IMR-90 (cell line): ENCODE measurements around the gene GZF1. TPM values are rescaled to one million over a fixed set of nuclear protein-coding genes. Genes with fewer than 3 reads are reported as not detected.

Experiments
- ATAC-seq: fragments of 200-7000 bp; cut with Tn5 transposase; 2 replicates; pipeline ENCODE4 v1.9.1; 2020; ENCODE audit warnings: low read depth, mild to moderate bottlenecking, moderate library complexity
- BruUV-seq: library from RNA; stranded (reverse); fragments of 400-500 nt; replicated peaks from 2 replicates; lab custom pipeline; 2021; lab: Mats Ljungman, UMichigan
- CTCF ChIA-PET: fragments of 300-600 bp; formaldehyde crosslinking; extraction: SDS; loops from one replicate; lab custom pipeline; 2021; ENCODE audit warnings: antibody characterized with exemption; lab: Yijun Ruan, JAX
- POLR2A ChIA-PET: fragments of 300-600 bp; sonication (Branson Sonifier 250); formaldehyde crosslinking; loops from one replicate; lab custom pipeline; 2022; ENCODE audit warnings: antibody characterized with exemption; ENCODE audit not compliant: unreplicated experiment; lab: Charles Lee
- DNase-seq: peaks from one replicate; pipeline ENCODE4 v3.0.0; 2013
- H2AFZ ChIP-seq: replicated peaks from 2 replicates; pipeline ENCODE3; 2013; ENCODE audit warnings: low read length, mild to moderate bottlenecking; ENCODE audit not compliant: poor library complexity
- H2AK5ac ChIP-seq: 2 replicates; pipeline ENCODE4 v1.6.1; 2013; ENCODE audit warnings: low read depth, low read length, inconsistent platforms
- H2AK9ac ChIP-seq: replicated peaks from 2 replicates; pipeline ENCODE3; 2013; ENCODE audit warnings: mild to moderate bottlenecking, low read depth, low read length, moderate library complexity; ENCODE audit not compliant: poor library complexity
- H2BK120ac ChIP-seq: 2 replicates; pipeline ENCODE4 v1.6.1; 2013; ENCODE audit warnings: low read depth, low read length, inconsistent platforms
- H2BK15ac ChIP-seq: 3 replicates; pipeline ENCODE4 v1.6.1; 2013; ENCODE audit warnings: low read depth, low read length, inconsistent platforms
- H2BK20ac ChIP-seq: 2 replicates; pipeline ENCODE4 v1.6.1; 2013; ENCODE audit warnings: low read depth, mild to moderate bottlenecking, inconsistent platforms, low read length, moderate library complexity
- H2BK5ac ChIP-seq: 2 replicates; pipeline ENCODE4 v1.6.1; 2013; ENCODE audit warnings: mild to moderate bottlenecking, low read depth, low read length, inconsistent platforms; ENCODE audit not compliant: poor library complexity, severe bottlenecking
- H3K14ac ChIP-seq: replicated peaks from 2 replicates; pipeline ENCODE4 v1.6.1; 2013; ENCODE audit warnings: low read depth, low read length, inconsistent platforms
- H3K18ac ChIP-seq: 2 replicates; pipeline ENCODE4 v1.6.1; 2013; ENCODE audit warnings: low read depth, low read length, control low read depth
- H3K23ac ChIP-seq: 2 replicates; pipeline ENCODE4 v1.6.1; 2013; ENCODE audit warnings: low read depth, low read length, inconsistent platforms
- H3K27ac ChIP-seq: 2 replicates; pipeline ENCODE4 v1.5.1; 2013; ENCODE audit warnings: mild to moderate bottlenecking, control low read depth, low read length; ENCODE audit not compliant: insufficient read depth
- H3K27me3 ChIP-seq: 2 replicates; pipeline ENCODE4 v1.6.1; 2013; ENCODE audit warnings: low read length; ENCODE audit not compliant: control insufficient read depth, insufficient read depth
- H3K36me3 ChIP-seq: 2 replicates; pipeline ENCODE4 v1.6.1; 2013; ENCODE audit warnings: low read length, mixed read lengths; ENCODE audit not compliant: control insufficient read depth, insufficient read depth
- H3K4ac ChIP-seq: 2 replicates; pipeline ENCODE4 v1.6.1; 2013; ENCODE audit warnings: low read depth, low read length, inconsistent platforms
- H3K4me1 ChIP-seq: 2 replicates; pipeline ENCODE4 v1.6.1; 2013; ENCODE audit warnings: low read length, mixed read lengths; ENCODE audit not compliant: control insufficient read depth, insufficient read depth
- H3K4me2 ChIP-seq: 2 replicates; pipeline ENCODE4 v1.6.1; 2013; ENCODE audit warnings: low read depth, mild to moderate bottlenecking, control low read depth, low read length, moderate library complexity
- H3K4me3 ChIP-seq: 2 replicates; pipeline ENCODE4 v1.5.1; 2013; ENCODE audit warnings: low read depth, mild to moderate bottlenecking, control low read depth, low read length, moderate library complexity; ENCODE audit not compliant: insufficient read depth
- H3K56ac ChIP-seq: 2 replicates; pipeline ENCODE4 v1.6.1; 2013; ENCODE audit warnings: low read length, inconsistent platforms; ENCODE audit not compliant: insufficient read depth; ENCODE audit errors: extremely low read depth
- H3K79me1 ChIP-seq, 2 experiments: 2 replicates each; pipeline ENCODE4 v1.6.1; 2013; ENCODE audit warnings: low read length in 2 of 2, inconsistent platforms in 1 of 2, low read depth in 1 of 2
- H3K9ac ChIP-seq: 2 replicates; pipeline ENCODE4 v1.6.1; 2013; ENCODE audit warnings: low read depth, low read length, control low read depth
- H3K9me1 ChIP-seq: 2 replicates; pipeline ENCODE4 v1.6.1; 2013; ENCODE audit warnings: low read length, inconsistent platforms; ENCODE audit not compliant: insufficient read depth
- H3K9me3 ChIP-seq: 2 replicates; pipeline ENCODE4 v1.6.1; 2013; ENCODE audit warnings: low read length; ENCODE audit not compliant: control insufficient read depth, insufficient read depth
- H4K20me1 ChIP-seq: 2 replicates; pipeline ENCODE4 v1.6.1; 2013; ENCODE audit warnings: low read length, inconsistent platforms; ENCODE audit not compliant: insufficient read depth
- H4K5ac ChIP-seq: 2 replicates; pipeline ENCODE4 v1.6.1; 2013; ENCODE audit warnings: mild to moderate bottlenecking, low read depth, low read length, control low read depth
- H4K8ac ChIP-seq, 2 experiments: 2 replicates each; pipeline ENCODE4 v1.6.1; 2013; ENCODE audit warnings: low read depth in 2 of 2, low read length in 2 of 2, control low read depth in 1 of 2, inconsistent platforms in 1 of 2
- H4K91ac ChIP-seq: 2 replicates; pipeline ENCODE4 v1.6.1; 2013; ENCODE audit warnings: low read depth, low read length, inconsistent platforms; ENCODE audit not compliant: insufficient read depth
- MAFK ChIP-seq: IDR thresholded peaks from 2 replicates; pipeline ENCODE4 v1.6.1; 2012; ENCODE audit warnings: low read depth, low read length, improper control_type of control experiment
- RFX5 ChIP-seq: IDR thresholded peaks from 2 replicates; pipeline ENCODE4 v1.8.0; 2012; ENCODE audit warnings: low read depth, mild to moderate bottlenecking, low read length, moderate library complexity
- WGBS, 2 experiments: methylation state at CpG; one replicate each; pipeline versions ENCODE4 v1.1.5 to v1.1.7; 2013; ENCODE audit warnings: missing lambda C conversion rate in 2 of 2; ENCODE audit not compliant: insufficient read length in 1 of 2; ENCODE audit errors: extremely low coverage in 2 of 2; 5-methylcytosine and 5-hydroxymethylcytosine counted together
- dilution Hi-C: fragments of 300-500 bp; cut with HindIII; formaldehyde crosslinking; loops from one replicate; pipeline ENCODE4 v1.14.3; 2018; ENCODE audit warnings: low sequenced_read_pairs; ENCODE audit not compliant: unreplicated experiment
- in situ Hi-C: fragments of 300-500 bp; cut with MboI; formaldehyde crosslinking; loops from 3 replicates; pipeline ENCODE4 v1.14.3; 2019; ENCODE audit warnings: low sequenced_read_pairs, inconsistent platforms, mixed read lengths
- intact Hi-C: fragments of 100-400 bp; cut with micrococcal nuclease; formaldehyde crosslinking; loops from 2 replicates; pipeline ENCODE4 v1.10.0; 2022
- polyA plus RNA-seq, 3 experiments: library from polyadenylated mRNA; depleted of rRNA; stranded (reverse); fragments of >200 nt; gene quantifications; 2 replicates each; pipeline ENCODE4 v1.2.3, GENCODE V29; 2012; ENCODE audit warnings: low replicate concordance in 1 of 3
- total RNA-seq: library from RNA; depleted of rRNA; stranded (reverse); fragments of >200 nt; gene quantifications from 2 replicates; pipeline ENCODE4 v1.2.3, GENCODE V29; 2012
- TF ChIP-seq, protein P1 (sequence below): fragments of 150-350 bp; IDR thresholded peaks from 2 replicates; pipeline ENCODE4 v1.6.1; 2017; ENCODE audit warnings: mild to moderate bottlenecking, antibody characterized with exemption, low read length, low read depth

The GZF1 gene
- total and polyA plus RNA-seq, 2 of the 4 experiments (the other 2 are of a cell fraction), result 23.7 to 24.7 TPM

GRCh38 chr20:23366384-23366783 lies 4.4 kb downstream of the GZF1 start:
- Histone ChIP-seq H3K9me3 (no peaks in the 10 kb centered on the region), H3K4me1 (peaks cover 11% of the 10 kb centered on the region), H4K5ac (no peak overlapping the region), H3K9ac (no peak overlapping the region), H4K8ac (no peak overlapping the region), H3K27me3 (no peaks in the 10 kb centered on the region), H2AK9ac (no peak overlapping the region), H4K20me1 (peaks cover 53% of the 10 kb centered on the region), H3K23ac (peak overlapping the region; percentile 45; the same call in 1 of the 2 replicates), H3K79me1 (peaks cover 31 to 74% of the 10 kb centered on the region in 2 experiments), H3K9me1 (peaks cover 13% of the 10 kb centered on the region), H3K36me3 (peaks cover 30% of the 10 kb centered on the region), H2BK20ac (no peak overlapping the region), H2BK120ac (no peak overlapping the region), H2BK15ac (no peak overlapping the region), H3K4me2 (no peak overlapping the region), H4K91ac (no peak overlapping the region), H3K14ac (0 out of 2 replicates have a peak overlapping the region, but pooled peaks have one; percentile 19), H2AK5ac (no peak overlapping the region), H3K56ac (no peak overlapping the region), H2AFZ (no peak overlapping the region), H3K4ac (no peak overlapping the region), H2BK5ac (no peak overlapping the region), H3K27ac (no peak overlapping the region), H3K4me3 (no peak overlapping the region), H3K18ac (no peak overlapping the region)
- in situ Hi-C loops (no loop called here), intact Hi-C loops (loop anchor here (5.0 kb wide), 1 partner anchor 36 kb away; no protein-coding TSS in a partner anchor), dilution Hi-C loops (no loop called here)
- TF ChIP-seq, protein P1, sequence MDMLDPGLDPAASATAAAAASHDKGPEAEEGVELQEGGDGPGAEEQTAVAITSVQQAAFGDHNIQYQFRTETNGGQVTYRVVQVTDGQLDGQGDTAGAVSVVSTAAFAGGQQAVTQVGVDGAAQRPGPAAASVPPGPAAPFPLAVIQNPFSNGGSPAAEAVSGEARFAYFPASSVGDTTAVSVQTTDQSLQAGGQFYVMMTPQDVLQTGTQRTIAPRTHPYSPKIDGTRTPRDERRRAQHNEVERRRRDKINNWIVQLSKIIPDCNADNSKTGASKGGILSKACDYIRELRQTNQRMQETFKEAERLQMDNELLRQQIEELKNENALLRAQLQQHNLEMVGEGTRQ, result peak; percentile 55
- TF ChIP-seq MAFK (peak; percentile 60; the same call in 1 of the 2 replicates), RFX5 (no peak)
- DNase-seq, result no peak
- no CpG with 5 or more reads among the region's 1 CpG for WGBS, 2 experiments
- POLR2A ChIA-PET, result no interaction called here
- no TSS peak for BruUV-seq
- CTCF ChIA-PET, result no interaction called here
- ATAC-seq, result no peak
